Vagina (tissue), 2 donors: ENCODE measurements around the gene HAO2. TPM values are rescaled to one million over a fixed set of nuclear protein-coding genes. Genes with fewer than 3 reads are reported as not detected.
A peak's percentile ranks its signal among the peaks of the same experiment; 100 is the strongest.

Source experiments
- DNase-seq, 2 donors: peaks; one replicate each; pipeline ENCODE4 v3.0.0-alpha.2; 2017; ENCODE audit errors: extremely low spot score in 2 of 2
- H3K27ac ChIP-seq: fragments of 200-600 bp; sonication (generic); one replicate; pipeline ENCODE4 v1.5.1; 2019
- H3K27me3 ChIP-seq: fragments of 200-600 bp; sonication (generic); one replicate; pipeline ENCODE4 v1.5.1; 2019
- H3K36me3 ChIP-seq, 2 donors: fragments of 200-600 bp; sonication (generic); one replicate each; pipeline ENCODE4 v1.5.1; 2017 to 2019
- H3K4me1 ChIP-seq: fragments of 200-600 bp; sonication (generic); one replicate; pipeline ENCODE4 v1.5.1; 2019
- H3K4me3 ChIP-seq, 2 donors: fragments of 200-600 bp; sonication (generic); 1 replicate in 1 of 2; 2 replicates in 1 of 2; pipeline ENCODE4 v1.5.1; 2016 to 2019
- H3K9me3 ChIP-seq: fragments of 200-600 bp; sonication (generic); one replicate; pipeline ENCODE4 v1.5.1; 2019
- CTCF ChIP-seq, 3 experiments: fragments of 450-650 bp in 2 of 3; fragments of 200-600 bp in 1 of 3; sonication (generic) in 1 of 3; IDR thresholded peaks; one replicate each; pipeline ENCODE4 v1.5.1; 2017 to 2019; ENCODE audit warnings: antibody characterized with exemption in 3 of 3, mild to moderate bottlenecking in 2 of 3, moderate library complexity in 2 of 3
- POLR2A ChIP-seq, 2 donors: fragments of 450-650 bp; IDR thresholded peaks; one replicate each; pipeline ENCODE4 v1.6.1; 2017; ENCODE audit warnings: antibody characterized with exemption in 2 of 2, mild to moderate bottlenecking in 2 of 2, moderate library complexity in 2 of 2
- POLR2AphosphoS5 ChIP-seq, 2 donors: sonication (generic); formaldehyde crosslinking; IDR thresholded peaks; one replicate each; pipeline ENCODE4 v1.9.0; 2017; ENCODE audit warnings: antibody characterized with exemption in 2 of 2, mild to moderate bottlenecking in 2 of 2, low read depth in 1 of 2; ENCODE audit not compliant: insufficient read depth in 1 of 2
- intact Hi-C: fragments of 100-400 bp; cut with DNase I; formaldehyde crosslinking; loops from one replicate; pipeline ENCODE4 v1.15.1; 2023
- total RNA-seq: library from RNA; depleted of rRNA; stranded (reverse); fragments of >200 nt; gene quantifications from one replicate; pipeline ENCODE4 v1.2.3, GENCODE V29; 2016

Gene HAO2
- total RNA-seq, 1 donor from 2014 or later, result not detected

- intact Hi-C loops, result no loop called here
- H3K27ac ChIP-seq, result no peak overlapping the region
- peak in 1 of 2 donors; percentile 81 for DNase-seq
- H3K36me3 ChIP-seq, result no peaks in the 10 kb centered on the region
- no peaks in the 10 kb centered on the region for H3K4me1 ChIP-seq
- no peaks in the 10 kb centered on the region for H3K27me3 ChIP-seq
- H3K4me3 ChIP-seq, result no peak overlapping the region
- TF ChIP-seq CTCF (IDR thresholded peaks at IDR 0.05) (no peak), POLR2A (IDR thresholded peaks at IDR 0.05) (no peak), POLR2AphosphoS5 (IDR thresholded peaks at IDR 0.05; ENCODE audit: insufficient read depth in 1 of 2, low read depth in 1 of 2) (no peak)
- H3K9me3 ChIP-seq, result no peaks in the 10 kb centered on the region
Observed at GRCh38 chr1:119358636-119359035, 9.9 kb upstream of the HAO2 start.

- no peaks in the 10 kb centered on the region for H3K4me1 ChIP-seq
- H3K36me3 ChIP-seq, result no peaks in the 10 kb centered on the region
- H3K27me3 ChIP-seq, result no peaks in the 10 kb centered on the region
- H3K4me3 ChIP-seq, result no peak overlapping the region
- no peak overlapping the region for H3K27ac ChIP-seq
- no peak for TF ChIP-seq POLR2A (IDR thresholded peaks at IDR 0.05)
- TF ChIP-seq CTCF (IDR thresholded peaks at IDR 0.05), result no peak
- DNase-seq, result peak in 1 of 2 donors; percentile 5
- H3K9me3 ChIP-seq, result no peaks in the 10 kb centered on the region
- intact Hi-C loops, result no loop called here
Observed at GRCh38 chr1:119359730-119360129, 8.9 kb upstream of the HAO2 start.

GRCh38 chr1:119361205-119361604, 7.4 kb upstream of the HAO2 start:
- no peak for TF ChIP-seq POLR2AphosphoS5 (IDR thresholded peaks at IDR 0.05; ENCODE audit: insufficient read depth in 1 of 2, low read depth in 1 of 2)
- TF ChIP-seq POLR2A (IDR thresholded peaks at IDR 0.05), result no peak
- no peak for TF ChIP-seq CTCF (IDR thresholded peaks at IDR 0.05)
- intact Hi-C loops, result no loop called here
- no peaks in the 10 kb centered on the region for H3K27me3 ChIP-seq
- H3K4me3 ChIP-seq, result no peak overlapping the region
- H3K27ac ChIP-seq, result no peak overlapping the region
- H3K4me1 ChIP-seq, result no peaks in the 10 kb centered on the region
- no peaks in the 10 kb centered on the region for H3K9me3 ChIP-seq
- H3K36me3 ChIP-seq, result no peaks in the 10 kb centered on the region
- no peak for DNase-seq

GRCh38 chr1:119361620-119362344, 6.8 kb upstream of the HAO2 start:
- Histone ChIP-seq H3K27me3 (no peaks in the 10 kb centered on the region), H3K36me3 (no peaks in the 10 kb centered on the region), H3K9me3 (no peaks in the 10 kb centered on the region), H3K4me1 (no peaks in the 10 kb centered on the region), H3K27ac (no peak overlapping the region), H3K4me3 (no peak overlapping the region)
- intact Hi-C loops, result no loop called here
- peak in 1 of 2 donors; percentile 52 for DNase-seq
- no peak for TF ChIP-seq CTCF (IDR thresholded peaks at IDR 0.05)
- no peak for TF ChIP-seq POLR2AphosphoS5 (IDR thresholded peaks at IDR 0.05; ENCODE audit: insufficient read depth in 1 of 2, low read depth in 1 of 2)
- TF ChIP-seq POLR2A (IDR thresholded peaks at IDR 0.05), result no peak

- Histone ChIP-seq H3K27me3 (no peaks in the 10 kb centered on the region), H3K4me3 (no peak overlapping the region), H3K9me3 (no peaks in the 10 kb centered on the region), H3K36me3 (no peaks in the 10 kb centered on the region), H3K27ac (no peak overlapping the region), H3K4me1 (no peaks in the 10 kb centered on the region)
- no peak for TF ChIP-seq CTCF (IDR thresholded peaks at IDR 0.05)
- no peak for TF ChIP-seq POLR2AphosphoS5 (IDR thresholded peaks at IDR 0.05; ENCODE audit: insufficient read depth in 1 of 2, low read depth in 1 of 2)
- TF ChIP-seq POLR2A (IDR thresholded peaks at IDR 0.05), result no peak
- DNase-seq, result peak in 1 of 2 donors; percentile 60
- intact Hi-C loops, result no loop called here
Observed at GRCh38 chr1:119363162-119363561, 5.4 kb upstream of the HAO2 start.
